Hepatocyte (in vitro differentiated cells): ENCODE results near the gene RCOR2. TPM values are rescaled to one million over a fixed set of nuclear protein-coding genes. Genes with fewer than 3 reads are reported as not detected.

Experiments used
- DNase-seq: peaks from one replicate; pipeline ENCODE4 v3.0.0-alpha.2; 2016; ENCODE audit warnings: low spot score
- H2AFZ ChIP-seq: fragments of 200-600 bp; sonication (generic); 2 replicates; pipeline ENCODE4 v1.6.0; 2016; ENCODE audit warnings: antibody characterized with exemption, mild to moderate bottlenecking
- H3K27ac ChIP-seq: fragments of 200-600 bp; sonication (generic); 2 replicates; pipeline ENCODE4 v1.5.1; 2016; ENCODE audit warnings: mild to moderate bottlenecking
- H3K27me3 ChIP-seq: fragments of 200-600 bp; sonication (generic); 2 replicates; pipeline ENCODE4 v1.6.1; 2016
- H3K36me3 ChIP-seq: fragments of 200-600 bp; sonication (generic); replicated peaks from 2 replicates; pipeline ENCODE4 v1.5.1; 2016; ENCODE audit warnings: low read depth; ENCODE audit not compliant: insufficient read depth
- H3K4me1 ChIP-seq: fragments of 200-600 bp; sonication (generic); 2 replicates; pipeline ENCODE4 v1.5.1; 2016; ENCODE audit warnings: mild to moderate bottlenecking, moderate library complexity; ENCODE audit not compliant: insufficient read depth
- H3K4me2 ChIP-seq: fragments of 200-600 bp; sonication (generic); 2 replicates; pipeline ENCODE4 v1.6.0; 2016
- H3K4me3 ChIP-seq: fragments of 200-600 bp; sonication (generic); 2 replicates; pipeline ENCODE4 v1.5.1; 2016; ENCODE audit warnings: mild to moderate bottlenecking
- H3K79me2 ChIP-seq: fragments of 200-600 bp; sonication (generic); 2 replicates; pipeline ENCODE4 v1.6.0; 2017; ENCODE audit warnings: mild to moderate bottlenecking
- H3K9me2 ChIP-seq: fragments of 200-600 bp; sonication (generic); replicated peaks from 2 replicates; pipeline ENCODE4 v1.6.0; 2017; ENCODE audit warnings: mild to moderate bottlenecking; ENCODE audit not compliant: insufficient read depth
- H3K9me3 ChIP-seq: fragments of 200-600 bp; sonication (generic); 2 replicates; pipeline ENCODE4 v1.5.1; 2016; ENCODE audit warnings: low read depth, mild to moderate bottlenecking
- H4K20me1 ChIP-seq: fragments of 200-600 bp; sonication (generic); 2 replicates; pipeline ENCODE4 v1.6.0; 2016; ENCODE audit warnings: mild to moderate bottlenecking; ENCODE audit not compliant: insufficient read depth, poor library complexity, severe bottlenecking
- CTCF ChIP-seq: fragments of 200-600 bp; sonication (generic); IDR thresholded peaks from 2 replicates; pipeline ENCODE4 v1.5.1; 2016; ENCODE audit warnings: antibody characterized with exemption, mild to moderate bottlenecking; ENCODE audit not compliant: poor library complexity
- EZH2 ChIP-seq: fragments of 200-600 bp; sonication (generic); IDR thresholded peaks from 2 replicates; pipeline ENCODE4 v1.6.1; 2016; ENCODE audit warnings: antibody characterized with exemption, mild to moderate bottlenecking, borderline replicate concordance
- EZH2phosphoT487 ChIP-seq: fragments of 200-600 bp; sonication (generic); IDR thresholded peaks from one replicate; pipeline ENCODE4 v1.6.1; 2018; ENCODE audit warnings: antibody characterized with exemption, mild to moderate bottlenecking, low read depth, moderate library complexity; ENCODE audit not compliant: unreplicated experiment, severe bottlenecking
- WGBS: methylation state at CpG from one replicate; pipeline ENCODE4 v1.1.6; 2016; ENCODE audit warnings: low lambda C conversion rate; ENCODE audit errors: missing lambda C conversion rate; 5-methylcytosine and 5-hydroxymethylcytosine counted together
- polyA plus RNA-seq: library from polyadenylated mRNA; unstranded; fragments of >200 nt; fragmentation: Nextera tagmentation; extraction: Ambion mirVana; gene quantifications from 2 replicates; pipeline ENCODE4 v1.2.1, GENCODE V29; 2016
- total RNA-seq: library from RNA; depleted of rRNA; stranded (reverse); fragments of >200 nt; gene quantifications from 2 replicates; pipeline ENCODE4 v1.2.3, GENCODE V29; 2014

Gene RCOR2
- total and polyA plus RNA-seq, 2 experiments from 2014 or later = 3.5 to 4.3 TPM

GRCh38 chr11:63933459-63933858 is 16.5 kb upstream of the RCOR2 start:
- no peaks in the 10 kb centered on the region for H3K9me3 ChIP-seq
- no peaks in the 10 kb centered on the region for H3K79me2 ChIP-seq
- H3K27me3 ChIP-seq = no peaks in the 10 kb centered on the region
- no peak overlapping the region for H3K4me2 ChIP-seq
- H3K4me3 ChIP-seq = no peak overlapping the region
- no peaks in the 10 kb centered on the region for H3K4me1 ChIP-seq
- WGBS = 61% methylated on average over 1 of the region's 1 CpG
- DNase-seq = no peak
- no peak overlapping the region for H2AFZ ChIP-seq
- H3K36me3 ChIP-seq = no peaks in the 10 kb centered on the region
- H3K27ac ChIP-seq = no peak overlapping the region
- no peaks in the 10 kb centered on the region for H4K20me1 ChIP-seq
- no peaks in the 10 kb centered on the region for H3K9me2 ChIP-seq
- TF ChIP-seq CTCF (no peak), EZH2phosphoT487 (no peak), EZH2 (no peak)

GRCh38 chr11:63931876-63932275 is 14.9 kb upstream of the RCOR2 start:
- WGBS = 86% methylated on average over 12 of the region's 12 CpGs
- Histone ChIP-seq H3K4me2 (no peak overlapping the region), H3K36me3 (no peaks in the 10 kb centered on the region), H3K79me2 (no peaks in the 10 kb centered on the region), H3K4me1 (no peaks in the 10 kb centered on the region), H3K9me3 (no peaks in the 10 kb centered on the region), H4K20me1 (no peaks in the 10 kb centered on the region), H3K27me3 (no peaks in the 10 kb centered on the region), H3K27ac (no peak overlapping the region), H2AFZ (no peak overlapping the region), H3K4me3 (no peak overlapping the region), H3K9me2 (no peaks in the 10 kb centered on the region)
- DNase-seq = no peak
- no peak for TF ChIP-seq EZH2phosphoT487
- no peak for TF ChIP-seq EZH2
- no peak for TF ChIP-seq CTCF

DNA sequence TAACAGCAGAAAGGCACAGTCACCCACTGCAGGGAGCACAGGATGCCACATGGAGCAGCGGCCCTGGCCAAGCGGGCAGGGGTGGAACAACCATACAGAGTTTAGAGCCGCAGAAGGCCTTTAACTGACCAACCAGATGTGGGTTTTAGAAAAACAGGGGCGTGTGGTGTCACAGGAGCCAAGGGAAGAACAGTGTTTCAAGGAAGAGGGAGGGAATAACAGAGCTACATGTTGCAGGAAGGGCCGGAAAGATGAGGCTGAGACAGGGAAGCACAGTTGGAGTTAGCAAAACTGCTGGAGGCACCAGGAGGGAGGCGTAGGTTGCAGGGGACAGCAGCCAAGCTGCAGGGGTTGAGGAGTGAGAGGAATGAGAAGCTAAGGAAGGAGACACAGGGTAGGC is 14.1 kb upstream of the RCOR2 start:
- no peaks in the 10 kb centered on the region for H4K20me1 ChIP-seq
- H2AFZ ChIP-seq = no peak overlapping the region
- TF ChIP-seq EZH2 (no peak), CTCF (no peak), EZH2phosphoT487 (no peak)
- H3K79me2 ChIP-seq = no peaks in the 10 kb centered on the region
- no peaks in the 10 kb centered on the region for H3K27me3 ChIP-seq
- no peaks in the 10 kb centered on the region for H3K9me3 ChIP-seq
- H3K4me1 ChIP-seq = no peaks in the 10 kb centered on the region
- no peaks in the 10 kb centered on the region for H3K36me3 ChIP-seq
- no peak for DNase-seq
- no peak overlapping the region for H3K27ac ChIP-seq
- no peaks in the 10 kb centered on the region for H3K9me2 ChIP-seq
- H3K4me2 ChIP-seq = no peak overlapping the region
- H3K4me3 ChIP-seq = no peak overlapping the region
- WGBS = 76% methylated on average over 6 of the region's 6 CpGs

DNA sequence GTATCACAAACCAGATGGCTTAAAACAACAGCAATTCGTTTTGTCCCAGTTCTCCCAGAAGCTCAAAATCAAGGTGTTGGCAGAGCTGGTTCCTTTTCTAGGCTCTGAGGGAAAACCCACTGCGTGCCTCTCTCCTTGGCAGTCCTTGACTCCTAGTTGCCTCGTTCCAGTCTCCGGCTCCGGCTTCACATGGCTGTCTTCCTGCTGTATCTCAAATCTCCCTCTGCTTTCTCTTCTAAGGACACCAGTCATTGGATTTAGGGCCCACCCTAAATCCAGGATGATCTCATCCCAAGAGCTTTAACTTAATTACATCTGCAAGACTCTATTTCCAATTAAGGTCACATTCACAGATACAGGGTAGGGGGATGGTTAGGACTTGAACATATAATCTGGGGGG is 12.7 kb upstream of the RCOR2 start:
- no peaks in the 10 kb centered on the region for H4K20me1 ChIP-seq
- TF ChIP-seq EZH2 (no peak), EZH2phosphoT487 (no peak), CTCF (no peak)
- H3K4me2 ChIP-seq = no peak overlapping the region

More for the DNA sequence above, 12.7 kb upstream of the RCOR2 start:
- H3K9me3 ChIP-seq = no peaks in the 10 kb centered on the region
- H3K4me1 ChIP-seq = no peaks in the 10 kb centered on the region
- DNase-seq = no peak
- H3K27me3 ChIP-seq = no peaks in the 10 kb centered on the region
- H3K4me3 ChIP-seq = no peak overlapping the region
- no peak overlapping the region for H3K27ac ChIP-seq
- WGBS = 93% methylated on average over 5 of the region's 5 CpGs
- H3K36me3 ChIP-seq = no peaks in the 10 kb centered on the region
- no peak overlapping the region for H2AFZ ChIP-seq
- no peaks in the 10 kb centered on the region for H3K79me2 ChIP-seq
- no peaks in the 10 kb centered on the region for H3K9me2 ChIP-seq
